Type B pancreatic cell (in vitro differentiated cells): ENCODE data around the gene RACK1. TPM values are rescaled to one million over a fixed set of nuclear protein-coding genes. Genes with fewer than 3 reads are reported as not detected.
A peak's percentile ranks its signal among the peaks of the same experiment; 100 is the strongest.

ENCODE experiments used
- DNase-seq: peaks from one replicate; pipeline ENCODE4 v3.0.0; 2021; ENCODE audit warnings: mixed read lengths; ENCODE audit not compliant: unreplicated experiment; ENCODE audit errors: extremely low spot score
- H3K27ac Mint-ChIP-seq: 2 replicates; pipeline ENCODE4 v1.8.0; 2021; ENCODE audit warnings: mild to moderate bottlenecking, mixed read lengths
- H3K27me3 Mint-ChIP-seq: 2 replicates; pipeline ENCODE4 v1.8.0; 2021; ENCODE audit warnings: mixed read lengths
- H3K36me3 Mint-ChIP-seq: 2 replicates; pipeline ENCODE4 v1.8.0; 2021; ENCODE audit warnings: mixed read lengths
- H3K4me1 Mint-ChIP-seq: one replicate; pipeline ENCODE4 v1.8.0; 2021; ENCODE audit warnings: mixed read lengths; ENCODE audit not compliant: unreplicated experiment
- H3K4me3 Mint-ChIP-seq: 2 replicates; pipeline ENCODE4 v1.8.0; 2021; ENCODE audit warnings: mild to moderate bottlenecking, mixed read lengths
- H3K9me3 Mint-ChIP-seq: 2 replicates; pipeline ENCODE4 v1.8.0; 2021; ENCODE audit warnings: mixed read lengths
- total RNA-seq: library from RNA; stranded (reverse); gene quantifications from 2 replicates; pipeline ENCODE4 v1.2.1, GENCODE V29; 2021; ENCODE audit warnings: low replicate concordance
- TF ChIP-seq, protein P1 (sequence below): fragments of 200-600 bp; sonication (generic); conservative IDR thresholded peaks from 2 replicates; pipeline ENCODE4 v1.5.0; 2021; ENCODE audit warnings: antibody characterized with exemption, mild to moderate bottlenecking

Gene RACK1
- total RNA-seq, 1 donor from 2014 or later = 2,055 TPM

- TF ChIP-seq, protein P1, sequence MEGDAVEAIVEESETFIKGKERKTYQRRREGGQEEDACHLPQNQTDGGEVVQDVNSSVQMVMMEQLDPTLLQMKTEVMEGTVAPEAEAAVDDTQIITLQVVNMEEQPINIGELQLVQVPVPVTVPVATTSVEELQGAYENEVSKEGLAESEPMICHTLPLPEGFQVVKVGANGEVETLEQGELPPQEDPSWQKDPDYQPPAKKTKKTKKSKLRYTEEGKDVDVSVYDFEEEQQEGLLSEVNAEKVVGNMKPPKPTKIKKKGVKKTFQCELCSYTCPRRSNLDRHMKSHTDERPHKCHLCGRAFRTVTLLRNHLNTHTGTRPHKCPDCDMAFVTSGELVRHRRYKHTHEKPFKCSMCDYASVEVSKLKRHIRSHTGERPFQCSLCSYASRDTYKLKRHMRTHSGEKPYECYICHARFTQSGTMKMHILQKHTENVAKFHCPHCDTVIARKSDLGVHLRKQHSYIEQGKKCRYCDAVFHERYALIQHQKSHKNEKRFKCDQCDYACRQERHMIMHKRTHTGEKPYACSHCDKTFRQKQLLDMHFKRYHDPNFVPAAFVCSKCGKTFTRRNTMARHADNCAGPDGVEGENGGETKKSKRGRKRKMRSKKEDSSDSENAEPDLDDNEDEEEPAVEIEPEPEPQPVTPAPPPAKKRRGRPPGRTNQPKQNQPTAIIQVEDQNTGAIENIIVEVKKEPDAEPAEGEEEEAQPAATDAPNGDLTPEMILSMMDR = no peak
- H3K27ac Mint-ChIP-seq = peak overlapping the region; percentile 98
- H3K36me3 Mint-ChIP-seq = peaks cover 19% of the 10 kb centered on the region
- peak; percentile 89 for DNase-seq
- no peaks in the 10 kb centered on the region for H3K9me3 Mint-ChIP-seq
- peak overlapping the region; percentile 89 for H3K4me3 Mint-ChIP-seq
- peaks cover 28% of the 10 kb centered on the region for H3K4me1 Mint-ChIP-seq
- no peaks in the 10 kb centered on the region for H3K27me3 Mint-ChIP-seq
Observed at GRCh38 chr5:181246276-181247049, 2.8 kb upstream of the RACK1 start.

DNA sequence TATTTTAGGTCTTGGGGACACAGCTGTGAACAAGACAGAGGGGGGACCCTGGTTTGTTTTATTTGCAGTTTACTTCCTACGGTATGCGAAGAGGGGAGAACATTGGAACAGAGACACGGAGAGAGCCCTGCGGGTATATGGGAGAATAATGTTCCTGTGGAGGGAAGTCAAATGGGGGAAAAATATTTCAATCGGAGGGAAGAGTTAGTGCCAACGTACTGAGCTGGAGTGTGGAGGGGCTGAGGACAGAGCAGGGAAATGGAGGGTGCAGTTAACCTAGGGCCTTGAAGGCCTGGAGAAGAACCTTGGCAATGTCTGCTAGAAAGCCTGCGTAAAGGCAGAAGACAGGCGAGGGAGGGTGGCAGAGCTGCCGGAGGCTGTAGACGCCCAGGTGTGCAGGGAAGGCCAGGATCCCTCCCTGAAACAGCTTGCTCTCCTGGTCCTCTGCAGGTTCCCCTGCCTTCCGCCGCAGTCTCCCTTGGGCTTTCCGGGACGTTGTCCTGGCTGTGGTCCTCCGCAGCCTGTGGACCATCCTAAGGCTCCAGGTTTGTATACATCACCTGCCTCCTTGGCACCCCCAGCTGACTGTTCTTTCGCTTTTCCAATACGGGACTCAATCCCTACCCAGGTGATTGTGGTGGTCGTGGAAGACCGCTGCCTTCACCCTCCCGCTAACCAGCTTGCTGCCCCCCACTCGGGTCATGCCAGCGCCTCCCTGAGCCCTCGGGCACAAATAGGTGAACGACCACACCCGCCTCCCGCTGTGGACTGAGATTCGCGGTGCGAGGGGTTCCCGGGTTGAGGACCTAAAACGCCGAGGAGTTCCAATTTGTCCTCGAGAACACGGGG, 1.9 kb upstream of the RACK1 start:
- Mint-ChIP-seq H3K4me3 (peak overlapping the region; percentile 89), H3K4me1 (peaks cover 22% of the 10 kb centered on the region), H3K27me3 (no peaks in the 10 kb centered on the region), H3K36me3 (peaks cover 20% of the 10 kb centered on the region), H3K9me3 (no peaks in the 10 kb centered on the region), H3K27ac (peak overlapping the region; percentile 98)
- TF ChIP-seq, protein P1 = no peak
- DNase-seq = no peak

GRCh38 chr5:181243018-181243563, 615 bp downstream of the RACK1 start:
- DNase-seq = no peak
- Mint-ChIP-seq H3K36me3 (peaks cover 33% of the 10 kb centered on the region), H3K4me3 (peak overlapping the region; percentile 97), H3K27me3 (no peaks in the 10 kb centered on the region), H3K27ac (peak overlapping the region; percentile 98), H3K4me1 (peaks cover 17% of the 10 kb centered on the region), H3K9me3 (no peaks in the 10 kb centered on the region)
- TF ChIP-seq, protein P1 = no peak

DNA sequence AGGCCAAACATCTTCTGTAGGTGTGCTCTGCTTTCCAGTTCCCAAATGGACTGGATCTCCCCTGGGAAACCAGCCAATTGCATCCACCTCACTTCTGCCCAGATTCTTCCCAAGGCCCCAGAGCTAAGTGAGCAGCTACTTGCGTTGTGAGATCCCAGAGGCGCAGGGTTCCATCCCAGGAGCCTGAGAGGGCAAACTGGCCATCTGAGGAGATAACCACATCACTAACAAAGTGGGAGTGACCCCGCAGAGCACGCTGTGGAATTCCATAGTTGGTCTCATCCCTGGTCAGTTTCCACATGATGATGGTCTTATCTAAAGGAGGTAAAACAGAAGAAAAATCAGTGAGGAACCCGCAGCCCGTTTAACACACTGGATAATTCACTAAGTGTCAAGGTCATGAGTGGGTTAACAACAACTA, 1.7 kb downstream of the RACK1 start:
- H3K27me3 Mint-ChIP-seq = no peaks in the 10 kb centered on the region
- H3K36me3 Mint-ChIP-seq = peaks cover 35% of the 10 kb centered on the region
- H3K4me1 Mint-ChIP-seq = peaks cover 13% of the 10 kb centered on the region

GRCh38 chr5:181241393-181241975, 2.2 kb downstream of the RACK1 start:
- TF ChIP-seq, protein P1 = no peak
- Mint-ChIP-seq H3K4me3 (peak overlapping the region; percentile 97), H3K27me3 (no peaks in the 10 kb centered on the region), H3K4me1 (peaks cover 13% of the 10 kb centered on the region), H3K36me3 (peaks cover 38% of the 10 kb centered on the region), H3K9me3 (no peaks in the 10 kb centered on the region), H3K27ac (peak overlapping the region; percentile 98)
- no peak for DNase-seq

More for the DNA sequence above, 1.7 kb downstream of the RACK1 start:
- Mint-ChIP-seq H3K4me3 (peak overlapping the region; percentile 97), H3K9me3 (no peaks in the 10 kb centered on the region), H3K27ac (peak overlapping the region; percentile 98)
- TF ChIP-seq, protein P1 = no peak
- no peak for DNase-seq
